ENCODE results near the gene GLCE. TPM values are rescaled to one million over a fixed set of nuclear protein-coding genes. Genes with fewer than 3 reads are reported as not detected.

The GLCE gene
- total RNA-seq, 1 experiment from 2014 or later = 7.5 TPM

- no TSS peak for BruUV-seq (replicated peaks)
- Mint-ChIP-seq H3K27ac (ENCODE audit: low read depth, unreplicated experiment) (no peak overlapping the region), H3K4me1 (ENCODE audit: insufficient read depth, unreplicated experiment) (peaks cover 5% of the 10 kb centered on the region), H3K27me3 (ENCODE audit: insufficient read depth, unreplicated experiment) (no peaks in the 10 kb centered on the region), H3K36me3 (ENCODE audit: insufficient read depth, unreplicated experiment) (peaks cover 5% of the 10 kb centered on the region), H3K9me3 (ENCODE audit: unreplicated experiment) (no peaks in the 10 kb centered on the region), H3K4me3 (ENCODE audit: unreplicated experiment) (no peak overlapping the region)
- ChIA-PET POLR2A (no interaction called here), CTCF (no interaction called here)
- intact Hi-C loops (cut with micrococcal nuclease) = no loop called here
- no peak for DNase-seq (ENCODE audit: unreplicated experiment)
- TF ChIP-seq CTCF (IDR thresholded peaks at IDR 0.05; ENCODE audit: unreplicated experiment) = no peak
These were observed 155.1 kb downstream of the GLCE start for GRCh38 chr15:69315402-69316110.

- no peak for DNase-seq (ENCODE audit: unreplicated experiment)
- intact Hi-C loops (cut with micrococcal nuclease) = no loop called here
- CTCF ChIA-PET = no interaction called here
- POLR2A ChIA-PET = no interaction called here
- H3K4me3 Mint-ChIP-seq (ENCODE audit: unreplicated experiment) = no peak overlapping the region
- no peak for TF ChIP-seq CTCF (IDR thresholded peaks at IDR 0.05; ENCODE audit: unreplicated experiment)
- BruUV-seq (replicated peaks) = no TSS peak
- H3K27ac Mint-ChIP-seq (ENCODE audit: low read depth, unreplicated experiment) = no peak overlapping the region
- no peaks in the 10 kb centered on the region for H3K9me3 Mint-ChIP-seq (ENCODE audit: unreplicated experiment)
- no peaks in the 10 kb centered on the region for H3K4me1 Mint-ChIP-seq (ENCODE audit: insufficient read depth, unreplicated experiment)
- peaks cover 5% of the 10 kb centered on the region for H3K36me3 Mint-ChIP-seq (ENCODE audit: insufficient read depth, unreplicated experiment)
- H3K27me3 Mint-ChIP-seq (ENCODE audit: insufficient read depth, unreplicated experiment) = no peaks in the 10 kb centered on the region
These were observed 155.9 kb downstream of the GLCE start for GRCh38 chr15:69316291-69316690.

GRCh38 chr15:69317392-69317841 lies 157.0 kb downstream of the GLCE start:
- POLR2A ChIA-PET = no interaction called here
- no TSS peak for BruUV-seq (replicated peaks)
- DNase-seq (ENCODE audit: unreplicated experiment) = no peak
- TF ChIP-seq CTCF (IDR thresholded peaks at IDR 0.05; ENCODE audit: unreplicated experiment) = no peak
- intact Hi-C loops (cut with micrococcal nuclease) = no loop called here
- Mint-ChIP-seq H3K27ac (ENCODE audit: low read depth, unreplicated experiment) (no peak overlapping the region), H3K27me3 (ENCODE audit: insufficient read depth, unreplicated experiment) (no peaks in the 10 kb centered on the region), H3K4me1 (ENCODE audit: insufficient read depth, unreplicated experiment) (no peaks in the 10 kb centered on the region), H3K4me3 (ENCODE audit: unreplicated experiment) (no peak overlapping the region), H3K9me3 (ENCODE audit: unreplicated experiment) (no peaks in the 10 kb centered on the region), H3K36me3 (ENCODE audit: insufficient read depth, unreplicated experiment) (peaks cover 5% of the 10 kb centered on the region)
- CTCF ChIA-PET = interaction anchor here (0.5 kb wide), 1 partner anchor 28 kb away, joined by 5 read pairs; no protein-coding TSS in a partner anchor

- DNase-seq (ENCODE audit: unreplicated experiment) = no peak
- H3K4me1 Mint-ChIP-seq (ENCODE audit: insufficient read depth, unreplicated experiment) = no peaks in the 10 kb centered on the region
- ChIA-PET CTCF (interaction anchor here (0.5 kb wide), 1 partner anchor 28 kb away, joined by 5 read pairs; no protein-coding TSS in a partner anchor), POLR2A (interaction anchor here (0.7 kb wide), 1 partner anchor 465 kb away, joined by 3 read pairs; no protein-coding TSS in a partner anchor)
- H3K4me3 Mint-ChIP-seq (ENCODE audit: unreplicated experiment) = no peak overlapping the region
- no peaks in the 10 kb centered on the region for H3K9me3 Mint-ChIP-seq (ENCODE audit: unreplicated experiment)
- TF ChIP-seq CTCF (IDR thresholded peaks at IDR 0.05; ENCODE audit: unreplicated experiment) = no peak
- no peaks in the 10 kb centered on the region for H3K27me3 Mint-ChIP-seq (ENCODE audit: insufficient read depth, unreplicated experiment)
- peaks cover 5% of the 10 kb centered on the region for H3K36me3 Mint-ChIP-seq (ENCODE audit: insufficient read depth, unreplicated experiment)
- intact Hi-C loops (cut with micrococcal nuclease) = no loop called here
- no TSS peak for BruUV-seq (replicated peaks)
- no peak overlapping the region for H3K27ac Mint-ChIP-seq (ENCODE audit: low read depth, unreplicated experiment)
These were observed 157.6 kb downstream of the GLCE start for GRCh38 chr15:69318033-69318432.

Measured in MCF 10A (cell line).